Measurements from ENCODE around the gene SLC17A7. TPM values are rescaled to one million over a fixed set of nuclear protein-coding genes. Genes with fewer than 3 reads are reported as not detected.
A peak's percentile ranks its signal among the peaks of the same experiment; 100 is the strongest.

SLC17A7 gene
- total and polyA plus RNA-seq, 2 of the 8 experiments (the other 6 are each of a cell fraction or from before 2014, with no cell fraction given), result 2.7 to 3.0 TPM

DNA sequence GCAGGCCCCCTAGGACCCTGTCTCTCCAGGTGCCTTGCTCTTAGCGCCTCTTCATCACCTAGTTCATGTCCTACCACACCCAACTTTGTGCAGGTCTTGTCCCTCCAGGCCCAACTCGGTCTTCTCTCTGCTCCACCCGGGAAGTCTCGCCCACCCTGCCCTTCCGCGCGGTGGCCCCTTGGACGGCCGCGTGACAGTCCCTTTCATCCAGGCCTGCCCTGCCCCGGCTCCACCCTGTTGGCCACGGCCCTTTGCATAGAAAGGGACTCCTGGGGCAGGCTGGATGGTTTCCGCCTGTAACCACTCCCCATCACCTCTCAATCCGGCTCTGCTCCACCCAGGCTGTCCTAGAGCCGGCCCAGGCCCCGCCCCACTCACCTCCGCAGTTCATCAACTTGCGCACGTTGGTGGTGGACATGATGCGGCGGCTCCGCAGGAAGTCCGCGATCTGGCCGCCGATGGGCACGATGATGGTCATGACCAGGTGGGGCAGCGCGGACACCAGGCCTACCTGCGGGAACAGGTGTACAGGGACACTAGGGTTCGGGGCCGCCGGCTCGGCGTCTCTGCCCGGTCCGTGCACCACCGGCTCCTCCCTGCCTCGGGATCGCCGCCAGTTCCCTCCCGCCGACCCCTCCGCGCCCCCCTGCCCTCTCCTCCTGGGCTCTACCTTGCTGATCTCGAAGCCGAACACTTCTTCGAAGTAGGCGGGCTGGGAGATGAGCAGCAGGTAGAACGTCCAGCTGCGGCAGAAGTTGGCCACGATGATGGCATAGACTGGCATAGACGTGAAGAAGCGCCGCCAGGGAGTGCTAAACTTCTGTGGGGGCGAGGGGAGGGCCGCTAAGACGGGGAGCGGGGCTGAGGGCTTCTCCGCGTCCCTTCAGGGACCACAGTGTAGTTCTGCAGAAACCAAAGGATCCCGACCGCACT lies 8.9 kb downstream of the SLC17A7 start (continued):
- TF ChIP-seq, protein P1, sequence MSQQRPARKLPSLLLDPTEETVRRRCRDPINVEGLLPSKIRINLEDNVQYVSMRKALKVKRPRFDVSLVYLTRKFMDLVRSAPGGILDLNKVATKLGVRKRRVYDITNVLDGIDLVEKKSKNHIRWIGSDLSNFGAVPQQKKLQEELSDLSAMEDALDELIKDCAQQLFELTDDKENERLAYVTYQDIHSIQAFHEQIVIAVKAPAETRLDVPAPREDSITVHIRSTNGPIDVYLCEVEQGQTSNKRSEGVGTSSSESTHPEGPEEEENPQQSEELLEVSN (IDR thresholded peaks at IDR 0.05), result peak; percentile 69
